ENCODE measurements around the gene ZNF324. TPM values are rescaled to one million over a fixed set of nuclear protein-coding genes. Genes with fewer than 3 reads are reported as not detected.
A peak's percentile ranks its signal among the peaks of the same experiment; 100 is the strongest.

Gene ZNF324
- total and polyA plus RNA-seq, 2 of the 4 experiments (the other 2 are of a cell fraction): 6.0 to 6.6 TPM

GRCh38 chr19:58515259-58515658, 48.4 kb downstream of the ZNF324 start:
- CTCF ChIA-PET: no interaction called here

More at GRCh38 chr19:58515259-58515658, 48.4 kb downstream of the ZNF324 start:
- Histone ChIP-seq H4K91ac (ENCODE audit: insufficient read depth, low read depth, low read length) (no peak overlapping the region), H4K5ac (ENCODE audit: low read depth, low read length) (no peak overlapping the region), H3K18ac (ENCODE audit: low read depth, low read length) (no peak overlapping the region), H3K56ac (ENCODE audit: extremely low read depth, insufficient read depth, low read length) (no peak overlapping the region), H3K9me1 (ENCODE audit: insufficient read depth, low read length) (peaks cover 8% of the 10 kb centered on the region), H3K27me3 (ENCODE audit: control insufficient read depth, insufficient read depth, low read length) (no peaks in the 10 kb centered on the region), H2BK5ac (ENCODE audit: low read depth, low read length, poor library complexity, severe bottlenecking) (no peak overlapping the region), H3K4me2 (ENCODE audit: low read depth, low read length) (no peak overlapping the region), H2BK20ac (ENCODE audit: low read depth, low read length) (no peak overlapping the region), H3K9me3 (ENCODE audit: control insufficient read depth, insufficient read depth, low read length) (no peaks in the 10 kb centered on the region), H3K27ac (ENCODE audit: insufficient read depth, low read length) (no peak overlapping the region), H3K4me1 (ENCODE audit: control insufficient read depth, insufficient read depth, low read length) (peaks cover 6% of the 10 kb centered on the region), H3K14ac (replicated peaks; ENCODE audit: low read depth, low read length) (no peak overlapping the region), H2BK120ac (ENCODE audit: low read depth, low read length) (no peak overlapping the region), H4K20me1 (ENCODE audit: insufficient read depth, low read length) (peaks cover 26% of the 10 kb centered on the region), H4K8ac (ENCODE audit: low read depth in 2 of 2, low read length in 2 of 2) (no peak overlapping the region), H3K23ac (ENCODE audit: low read depth, low read length) (no peak overlapping the region), H2AFZ (replicated peaks; ENCODE audit: low read length, poor library complexity) (no peak overlapping the region), H3K79me1 (ENCODE audit: low read depth in 1 of 2, low read length in 2 of 2) (peaks cover 4 to 63% of the 10 kb centered on the region in 2 experiments; a peak in 3 of 4 replicates), H2BK15ac (ENCODE audit: low read depth, low read length) (no peak overlapping the region), H3K9ac (ENCODE audit: low read depth, low read length) (no peak overlapping the region), H3K36me3 (ENCODE audit: control insufficient read depth, insufficient read depth, low read length) (peaks cover 18% of the 10 kb centered on the region), H2AK5ac (ENCODE audit: low read depth, low read length) (no peak overlapping the region), H3K4me3 (ENCODE audit: insufficient read depth, low read depth, low read length) (no peak overlapping the region), H2AK9ac (replicated peaks; ENCODE audit: low read depth, low read length, poor library complexity) (peak overlapping the region; percentile 5), H3K4ac (ENCODE audit: low read depth, low read length) (no peak overlapping the region)
- DNase-seq: no peak
- intact Hi-C loops (cut with micrococcal nuclease) (loop anchor here (5.0 kb wide), 1 partner anchor 208 kb away; the partner anchor contains the start of gene ERVK3-1), dilution Hi-C loops (cut with HindIII; ENCODE audit: low sequenced_read_pairs, unreplicated experiment) (no loop called here), in situ Hi-C loops (cut with MboI; ENCODE audit: low sequenced_read_pairs) (no loop called here)
- POLR2A ChIA-PET (ENCODE audit: unreplicated experiment): no interaction called here
- no TSS peak for BruUV-seq (replicated peaks)
- no peak for ATAC-seq (ENCODE audit: low read depth)
- WGBS, 2 experiments (ENCODE audit: extremely low coverage in 2 of 2, insufficient read length in 1 of 2): no CpG with 5 or more reads among the region's 2 CpGs
- TF ChIP-seq USF2 (IDR thresholded peaks at IDR 0.05; ENCODE audit: low read depth, low read length): no peak
- TF ChIP-seq MXI1 (IDR thresholded peaks at IDR 0.05; ENCODE audit: borderline replicate concordance, low read depth, low read length): no peak
- TF ChIP-seq BHLHE40 (IDR thresholded peaks at IDR 0.05; ENCODE audit: low read depth, low read length): no peak
- no peak for TF ChIP-seq POLR2A (IDR thresholded peaks at IDR 0.05; ENCODE audit: low read depth, low read length)
- no peak for TF ChIP-seq ELK1 (IDR thresholded peaks at IDR 0.05; ENCODE audit: borderline replicate concordance, low read depth, low read length)
- no peak for TF ChIP-seq RCOR1 (IDR thresholded peaks at IDR 0.05; ENCODE audit: insufficient replicate concordance, low read length)
- TF ChIP-seq RFX5 (IDR thresholded peaks at IDR 0.05; ENCODE audit: low read depth, low read length): no peak
- TF ChIP-seq CHD1 (IDR thresholded peaks at IDR 0.05; ENCODE audit: low read depth, low read length): no peak
